Vagina (tissue), 2 donors: ENCODE measurements around the gene PDCL3. TPM values are rescaled to one million over a fixed set of nuclear protein-coding genes. Genes with fewer than 3 reads are reported as not detected.

ENCODE experiments used
- DNase-seq, 2 donors: peaks; one replicate each; pipeline ENCODE4 v3.0.0-alpha.2; 2017; ENCODE audit errors: extremely low spot score in 2 of 2
- H3K27ac ChIP-seq: fragments of 200-600 bp; sonication (generic); one replicate; pipeline ENCODE4 v1.5.1; 2019
- H3K27me3 ChIP-seq: fragments of 200-600 bp; sonication (generic); one replicate; pipeline ENCODE4 v1.5.1; 2019
- H3K36me3 ChIP-seq, 2 donors: fragments of 200-600 bp; sonication (generic); one replicate each; pipeline ENCODE4 v1.5.1; 2017 to 2019
- H3K4me1 ChIP-seq: fragments of 200-600 bp; sonication (generic); one replicate; pipeline ENCODE4 v1.5.1; 2019
- H3K4me3 ChIP-seq, 2 donors: fragments of 200-600 bp; sonication (generic); 1 replicate in 1 of 2; 2 replicates in 1 of 2; pipeline ENCODE4 v1.5.1; 2016 to 2019
- H3K9me3 ChIP-seq: fragments of 200-600 bp; sonication (generic); one replicate; pipeline ENCODE4 v1.5.1; 2019
- CTCF ChIP-seq, 3 experiments: fragments of 450-650 bp in 2 of 3; fragments of 200-600 bp in 1 of 3; sonication (generic) in 1 of 3; IDR thresholded peaks; one replicate each; pipeline ENCODE4 v1.5.1; 2017 to 2019; ENCODE audit warnings: antibody characterized with exemption in 3 of 3, mild to moderate bottlenecking in 2 of 3, moderate library complexity in 2 of 3
- POLR2A ChIP-seq, 2 donors: fragments of 450-650 bp; IDR thresholded peaks; one replicate each; pipeline ENCODE4 v1.6.1; 2017; ENCODE audit warnings: antibody characterized with exemption in 2 of 2, mild to moderate bottlenecking in 2 of 2, moderate library complexity in 2 of 2
- POLR2AphosphoS5 ChIP-seq, 2 donors: sonication (generic); formaldehyde crosslinking; IDR thresholded peaks; one replicate each; pipeline ENCODE4 v1.9.0; 2017; ENCODE audit warnings: antibody characterized with exemption in 2 of 2, mild to moderate bottlenecking in 2 of 2, low read depth in 1 of 2; ENCODE audit not compliant: insufficient read depth in 1 of 2
- intact Hi-C: fragments of 100-400 bp; cut with DNase I; formaldehyde crosslinking; loops from one replicate; pipeline ENCODE4 v1.15.1; 2023
- total RNA-seq: library from RNA; depleted of rRNA; stranded (reverse); fragments of >200 nt; gene quantifications from one replicate; pipeline ENCODE4 v1.2.3, GENCODE V29; 2016

The PDCL3 gene
- total RNA-seq, 1 donor from 2014 or later, result 20.1 TPM

- Histone ChIP-seq H3K36me3 (no peaks in the 10 kb centered on the region), H3K27ac (no peak overlapping the region), H3K27me3 (no peaks in the 10 kb centered on the region), H3K4me3 (no peak overlapping the region), H3K9me3 (no peaks in the 10 kb centered on the region), H3K4me1 (no peaks in the 10 kb centered on the region)
- TF ChIP-seq CTCF (IDR thresholded peaks at IDR 0.05) (no peak), POLR2A (IDR thresholded peaks at IDR 0.05) (no peak), POLR2AphosphoS5 (IDR thresholded peaks at IDR 0.05; ENCODE audit: insufficient read depth in 1 of 2, low read depth in 1 of 2) (no peak)
- intact Hi-C loops, result no loop called here
- DNase-seq, result no peak
These were observed 29.4 kb downstream of the PDCL3 start for GRCh38 chr2:100592226-100592625.

GRCh38 chr2:100596465-100596864 lies 33.7 kb downstream of the PDCL3 start:
- DNase-seq, result no peak
- Histone ChIP-seq H3K4me1 (no peaks in the 10 kb centered on the region), H3K9me3 (no peaks in the 10 kb centered on the region), H3K27ac (no peak overlapping the region), H3K4me3 (no peak overlapping the region), H3K27me3 (no peaks in the 10 kb centered on the region), H3K36me3 (no peaks in the 10 kb centered on the region)
- intact Hi-C loops, result no loop called here
- no peak for TF ChIP-seq POLR2A (IDR thresholded peaks at IDR 0.05)

- no peaks in the 10 kb centered on the region for H3K36me3 ChIP-seq
- no peaks in the 10 kb centered on the region for H3K27me3 ChIP-seq
- DNase-seq, result no peak
- no peak overlapping the region for H3K4me3 ChIP-seq
- no peak for TF ChIP-seq POLR2AphosphoS5 (IDR thresholded peaks at IDR 0.05; ENCODE audit: insufficient read depth in 1 of 2, low read depth in 1 of 2)
- no peak for TF ChIP-seq POLR2A (IDR thresholded peaks at IDR 0.05)
- no peak for TF ChIP-seq CTCF (IDR thresholded peaks at IDR 0.05)
- intact Hi-C loops, result no loop called here
- no peak overlapping the region for H3K27ac ChIP-seq
- no peaks in the 10 kb centered on the region for H3K9me3 ChIP-seq
- H3K4me1 ChIP-seq, result no peaks in the 10 kb centered on the region
These were observed 36.8 kb downstream of the PDCL3 start for GRCh38 chr2:100599566-100599965.

- DNase-seq, result no peak
- intact Hi-C loops, result loop anchor here (5.0 kb wide), 1 partner anchor 381 kb away; no protein-coding TSS in a partner anchor
- Histone ChIP-seq H3K27ac (no peak overlapping the region), H3K9me3 (no peaks in the 10 kb centered on the region), H3K27me3 (no peaks in the 10 kb centered on the region), H3K4me3 (no peak overlapping the region), H3K36me3 (no peaks in the 10 kb centered on the region), H3K4me1 (no peaks in the 10 kb centered on the region)
- TF ChIP-seq POLR2AphosphoS5 (IDR thresholded peaks at IDR 0.05; ENCODE audit: insufficient read depth in 1 of 2, low read depth in 1 of 2) (no peak), POLR2A (IDR thresholded peaks at IDR 0.05) (no peak), CTCF (IDR thresholded peaks at IDR 0.05) (no peak)
These were observed 38.9 kb downstream of the PDCL3 start for GRCh38 chr2:100601661-100602060.

- H3K27ac ChIP-seq, result no peak overlapping the region
- H3K36me3 ChIP-seq, result no peaks in the 10 kb centered on the region
- H3K9me3 ChIP-seq, result no peaks in the 10 kb centered on the region
- intact Hi-C loops, result loop anchor here (5.0 kb wide), 1 partner anchor 379 kb away; no protein-coding TSS in a partner anchor
- TF ChIP-seq POLR2A (IDR thresholded peaks at IDR 0.05) (no peak), CTCF (IDR thresholded peaks at IDR 0.05) (no peak), POLR2AphosphoS5 (IDR thresholded peaks at IDR 0.05; ENCODE audit: insufficient read depth in 1 of 2, low read depth in 1 of 2) (no peak)
- no peaks in the 10 kb centered on the region for H3K27me3 ChIP-seq
- no peak for DNase-seq
- H3K4me1 ChIP-seq, result no peaks in the 10 kb centered on the region
- H3K4me3 ChIP-seq, result no peak overlapping the region
These were observed 40.6 kb downstream of the PDCL3 start for GRCh38 chr2:100603414-100603813.
